C4-2B (cell line): ENCODE results near the gene TRIM56.
"Not testable (repeated sequence)": the region's sequence is repeated elsewhere in the genome, so short reads cannot be mapped to it uniquely, and the experiment has no call there.

Experiments used
- H3K27ac ChIP-seq: fragments of 450-650 bp; 2 replicates; pipeline ENCODE4 v1.5.1; 2017
- ZFX ChIP-seq: fragments of 450-650 bp; IDR thresholded peaks from 2 replicates; pipeline ENCODE4 v1.6.1; 2017
- TF ChIP-seq, protein P1 (sequence below): fragments of 450-650 bp; conservative IDR thresholded peaks from 2 replicates; pipeline ENCODE4 v1.5.1; 2017; ENCODE audit warnings: mild to moderate bottlenecking

Gene TRIM56

DNA sequence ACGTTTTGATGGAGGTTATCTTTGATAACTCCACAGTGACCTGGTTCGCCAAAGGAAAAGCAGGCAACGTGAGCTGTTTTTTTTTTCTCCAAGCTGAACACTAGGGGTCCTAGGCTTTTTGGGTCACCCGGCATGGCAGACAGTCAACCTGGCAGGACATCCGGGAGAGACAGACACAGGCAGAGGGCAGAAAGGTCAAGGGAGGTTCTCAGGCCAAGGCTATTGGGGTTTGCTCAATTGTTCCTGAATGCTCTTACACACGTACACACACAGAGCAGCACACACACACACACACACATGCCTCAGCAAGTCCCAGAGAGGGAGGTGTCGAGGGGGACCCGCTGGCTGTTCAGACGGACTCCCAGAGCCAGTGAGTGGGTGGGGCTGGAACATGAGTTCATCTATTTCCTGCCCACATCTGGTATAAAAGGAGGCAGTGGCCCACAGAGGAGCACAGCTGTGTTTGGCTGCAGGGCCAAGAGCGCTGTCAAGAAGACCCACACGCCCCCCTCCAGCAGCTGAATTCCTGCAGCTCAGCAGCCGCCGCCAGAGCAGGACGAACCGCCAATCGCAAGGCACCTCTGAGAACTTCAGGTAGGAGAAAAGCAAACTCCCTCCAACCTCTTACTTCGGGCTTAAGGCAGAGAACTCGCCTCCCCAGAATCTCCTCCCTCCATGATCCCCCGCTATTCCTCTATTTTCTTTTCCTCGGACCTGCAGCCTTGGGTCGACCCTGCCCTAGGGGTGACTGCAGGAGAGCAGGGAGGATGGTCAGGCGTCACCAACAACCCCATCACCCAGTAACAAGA lies 41.6 kb downstream of the TRIM56 start, which contains the start of gene SERPINE1:
Gene SERPINE1 (plus strand): TSS at position 454 of the 809 bp plus-strand sequence. CDS start 1,290 bp downstream, outside the sequence.
- no peak for TF ChIP-seq ZFX
- TF ChIP-seq, protein P1, sequence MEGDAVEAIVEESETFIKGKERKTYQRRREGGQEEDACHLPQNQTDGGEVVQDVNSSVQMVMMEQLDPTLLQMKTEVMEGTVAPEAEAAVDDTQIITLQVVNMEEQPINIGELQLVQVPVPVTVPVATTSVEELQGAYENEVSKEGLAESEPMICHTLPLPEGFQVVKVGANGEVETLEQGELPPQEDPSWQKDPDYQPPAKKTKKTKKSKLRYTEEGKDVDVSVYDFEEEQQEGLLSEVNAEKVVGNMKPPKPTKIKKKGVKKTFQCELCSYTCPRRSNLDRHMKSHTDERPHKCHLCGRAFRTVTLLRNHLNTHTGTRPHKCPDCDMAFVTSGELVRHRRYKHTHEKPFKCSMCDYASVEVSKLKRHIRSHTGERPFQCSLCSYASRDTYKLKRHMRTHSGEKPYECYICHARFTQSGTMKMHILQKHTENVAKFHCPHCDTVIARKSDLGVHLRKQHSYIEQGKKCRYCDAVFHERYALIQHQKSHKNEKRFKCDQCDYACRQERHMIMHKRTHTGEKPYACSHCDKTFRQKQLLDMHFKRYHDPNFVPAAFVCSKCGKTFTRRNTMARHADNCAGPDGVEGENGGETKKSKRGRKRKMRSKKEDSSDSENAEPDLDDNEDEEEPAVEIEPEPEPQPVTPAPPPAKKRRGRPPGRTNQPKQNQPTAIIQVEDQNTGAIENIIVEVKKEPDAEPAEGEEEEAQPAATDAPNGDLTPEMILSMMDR, result no peak
- no peak within 1 kb of the TSS for H3K27ac ChIP-seq

GRCh38 chr7:101127460-101128039 lies 42.3 kb downstream of the TRIM56 start:
- TF ChIP-seq, protein P1, result no peak
- no peak for TF ChIP-seq ZFX
- H3K27ac ChIP-seq, result no peak overlapping the region

- H3K27ac ChIP-seq, result no peak overlapping the region
- TF ChIP-seq, protein P1, result no peak
- TF ChIP-seq ZFX, result no peak
Observed at GRCh38 chr7:101128040-101128834, 43.0 kb downstream of the TRIM56 start.

GRCh38 chr7:101129603-101130117 lies 44.4 kb downstream of the TRIM56 start:
- no peak overlapping the region for H3K27ac ChIP-seq

DNA sequence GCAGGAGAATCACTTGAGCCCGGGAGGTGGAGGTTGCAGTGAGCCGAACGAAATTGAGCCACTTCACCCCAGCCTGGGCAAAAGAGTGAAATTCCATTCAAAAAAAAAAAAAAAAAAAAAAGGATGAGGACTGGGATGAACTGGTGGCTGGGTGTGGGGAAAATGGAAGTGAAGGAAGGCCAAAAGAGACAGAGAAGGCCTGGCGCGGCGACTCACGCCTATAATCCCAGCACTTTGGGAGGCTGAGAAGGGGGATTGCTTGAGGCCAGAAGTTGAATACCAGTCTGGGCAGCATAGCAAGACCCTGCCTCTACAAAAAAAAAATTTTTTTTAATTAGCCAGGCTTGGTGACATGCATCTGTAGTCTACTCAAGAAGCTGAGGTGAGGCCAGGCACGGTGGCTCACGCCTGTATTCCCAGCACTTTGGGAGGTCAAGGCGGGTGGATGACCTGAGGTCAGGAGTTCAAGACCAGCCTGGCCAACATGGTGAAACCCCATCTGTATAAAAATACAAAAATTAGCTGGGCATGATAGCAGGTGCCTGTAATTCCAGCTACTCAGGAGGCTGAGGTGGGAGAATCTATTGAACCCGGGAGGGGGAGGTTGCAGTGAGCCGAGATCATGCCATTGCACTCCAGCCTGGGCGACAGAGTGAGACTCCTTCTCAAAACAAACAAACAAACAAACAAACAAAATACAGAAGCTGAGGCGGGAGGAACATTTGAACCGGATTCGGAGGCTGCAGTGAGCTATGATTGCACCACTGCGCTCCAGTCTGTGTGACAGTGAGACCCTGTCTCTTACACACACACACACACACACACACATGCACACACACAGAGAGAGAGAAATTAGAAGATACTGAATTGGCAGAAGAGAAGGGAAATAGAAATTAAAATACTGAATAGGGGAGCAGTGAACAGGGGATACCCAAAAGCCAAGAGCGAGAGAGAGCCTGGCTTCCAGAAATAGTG lies 47.6 kb downstream of the TRIM56 start:
- H3K27ac ChIP-seq, result not testable (repeated sequence)

More at GRCh38 chr7:101129603-101130117, 44.4 kb downstream of the TRIM56 start:
- TF ChIP-seq, protein P1, result no peak
- TF ChIP-seq ZFX, result no peak

DNA sequence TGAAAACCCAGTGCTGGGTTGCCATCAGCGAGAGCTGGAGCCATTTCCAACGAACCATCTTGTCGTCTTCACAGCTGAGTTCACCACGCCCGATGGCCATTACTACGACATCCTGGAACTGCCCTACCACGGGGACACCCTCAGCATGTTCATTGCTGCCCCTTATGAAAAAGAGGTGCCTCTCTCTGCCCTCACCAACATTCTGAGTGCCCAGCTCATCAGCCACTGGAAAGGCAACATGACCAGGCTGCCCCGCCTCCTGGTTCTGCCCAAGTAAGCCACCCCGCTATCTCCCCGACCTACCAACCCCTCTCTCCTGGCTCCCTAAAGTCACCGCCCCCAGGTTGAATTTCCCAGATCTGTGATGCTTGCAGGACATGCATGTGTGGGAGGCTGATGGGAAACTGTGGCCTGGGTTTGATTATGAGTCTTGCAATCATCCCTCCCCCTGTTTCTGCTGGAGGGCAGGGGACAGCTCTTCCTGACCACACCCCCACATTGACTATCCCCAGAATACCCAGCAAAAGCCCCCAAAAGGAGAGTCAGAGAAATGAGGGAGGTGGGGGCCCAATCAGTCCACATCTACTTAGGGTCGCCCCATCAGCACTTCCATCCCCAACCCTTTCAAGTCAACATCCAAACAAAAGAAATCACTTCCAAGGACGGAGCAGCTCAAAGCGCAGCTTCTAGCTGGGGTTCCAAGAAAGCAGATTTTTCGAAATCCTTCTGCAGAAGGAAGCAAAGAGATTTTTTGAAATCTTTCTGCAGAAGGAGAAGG lies 48.5 kb downstream of the TRIM56 start:
- no peak overlapping the region for H3K27ac ChIP-seq
- TF ChIP-seq ZFX, result no peak
- TF ChIP-seq, protein P1, result no peak
